GM18508 (cell line): ENCODE measurements around the gene FTCD.

Experiments used
- ATAC-seq: cut with Tn5 transposase; IDR thresholded peaks from one replicate; pipeline ENCODE4 v1.9.1; 2021; ENCODE audit warnings: moderate number of reproducible peaks; ENCODE audit not compliant: insufficient read depth, unreplicated experiment

Gene FTCD

GRCh38 chr21:46126309-46127238, 28.8 kb downstream of the FTCD start:
- ATAC-seq, result no peak

GRCh38 chr21:46125846-46126301, 29.5 kb downstream of the FTCD start:
- ATAC-seq, result no peak

GRCh38 chr21:46124926-46125845, 30.2 kb downstream of the FTCD start:
- ATAC-seq, result no peak

GRCh38 chr21:46124083-46124925, 31.1 kb downstream of the FTCD start:
- no peak for ATAC-seq

- ATAC-seq, result no peak
Observed at GRCh38 chr21:46122758-46123683, 32.4 kb downstream of the FTCD start.

GRCh38 chr21:46122237-46122671, 33.1 kb downstream of the FTCD start:
- ATAC-seq, result no peak

GRCh38 chr21:46121286-46122221, 33.8 kb downstream of the FTCD start:
- no peak for ATAC-seq

GRCh38 chr21:46120301-46121285, 34.8 kb downstream of the FTCD start:
- no peak for ATAC-seq

- no peak for ATAC-seq
Observed at GRCh38 chr21:46119637-46120271, 35.6 kb downstream of the FTCD start.

- no peak for ATAC-seq
Observed at GRCh38 chr21:46119144-46119636, 36.2 kb downstream of the FTCD start.

GRCh38 chr21:46118316-46119143, 36.8 kb downstream of the FTCD start:
- ATAC-seq, result no peak

- ATAC-seq, result no peak
Observed at GRCh38 chr21:46117586-46118315, 37.6 kb downstream of the FTCD start.

GRCh38 chr21:46116776-46117585, 38.4 kb downstream of the FTCD start:
- ATAC-seq, result no peak
